Neural progenitor cell (in vitro differentiated cells): ENCODE data around the gene VRK3. TPM values are rescaled to one million over a fixed set of nuclear protein-coding genes. Genes with fewer than 3 reads are reported as not detected.

ENCODE experiments used
- DNase-seq: peaks from one replicate; pipeline ENCODE4 v3.0.0-alpha.2; 2016; ENCODE audit warnings: low spot score
- H2AFZ ChIP-seq: fragments of 200-600 bp; sonication (generic); replicated peaks from 2 replicates; pipeline ENCODE4 v1.6.1; 2016; ENCODE audit warnings: antibody characterized with exemption
- H3F3A ChIP-seq: fragments of 200-600 bp; sonication (generic); 2 replicates; pipeline ENCODE4 v1.6.1; 2016; ENCODE audit warnings: antibody characterized with exemption, low read depth
- H3K27ac ChIP-seq: fragments of 200-600 bp; sonication (generic); 2 replicates; pipeline ENCODE4 v1.5.1; 2016; ENCODE audit warnings: mild to moderate bottlenecking
- H3K27me3 ChIP-seq: fragments of 200-600 bp; sonication (generic); 2 replicates; pipeline ENCODE4 v1.6.1; 2016; ENCODE audit warnings: mild to moderate bottlenecking, moderate library complexity
- H3K36me3 ChIP-seq: fragments of 200-600 bp; sonication (generic); 2 replicates; pipeline ENCODE4 v1.5.1; 2016
- H3K4me1 ChIP-seq: fragments of 200-600 bp; sonication (generic); 2 replicates; pipeline ENCODE4 v1.6.1; 2016; ENCODE audit warnings: mixed run types
- H3K4me2 ChIP-seq: fragments of 200-600 bp; sonication (generic); 2 replicates; pipeline ENCODE4 v1.6.1; 2016
- H3K4me3 ChIP-seq: fragments of 200-600 bp; sonication (generic); 2 replicates; pipeline ENCODE4 v1.5.1; 2016
- H3K79me2 ChIP-seq: fragments of 200-600 bp; sonication (generic); 2 replicates; pipeline ENCODE4 v1.6.1; 2016; ENCODE audit warnings: low read depth
- H3K9ac ChIP-seq: fragments of 200-600 bp; sonication (generic); 2 replicates; pipeline ENCODE4 v1.6.1; 2016
- H3K9me3 ChIP-seq: fragments of 200-600 bp; sonication (generic); 2 replicates; pipeline ENCODE4 v1.5.1; 2016; ENCODE audit warnings: low read depth
- H4K20me1 ChIP-seq: fragments of 200-600 bp; sonication (generic); 2 replicates; pipeline ENCODE4 v1.6.1; 2016; ENCODE audit warnings: low read depth
- H3K27ac Mint-ChIP-seq: 3 replicates; pipeline ENCODE4 v1.8.0; 2021; ENCODE audit warnings: mixed read lengths
- H3K27me3 Mint-ChIP-seq: 2 replicates; pipeline ENCODE4 v1.8.0; 2022; ENCODE audit warnings: low read depth, mild to moderate bottlenecking, inconsistent platforms, moderate library complexity, mixed read lengths; ENCODE audit not compliant: insufficient read depth
- H3K36me3 Mint-ChIP-seq: 3 replicates; pipeline ENCODE4 v1.8.0; 2021; ENCODE audit warnings: mixed read lengths
- H3K4me1 Mint-ChIP-seq: 3 replicates; pipeline ENCODE4 v1.8.0; 2021; ENCODE audit warnings: mixed read lengths
- H3K4me3 Mint-ChIP-seq: 3 replicates; pipeline ENCODE4 v1.8.0; 2021; ENCODE audit warnings: mild to moderate bottlenecking, moderate library complexity, mixed read lengths
- H3K9me3 Mint-ChIP-seq: 3 replicates; pipeline ENCODE4 v1.8.0; 2020; ENCODE audit warnings: mixed read lengths
- EZH2 ChIP-seq: fragments of 200-600 bp; sonication (generic); IDR thresholded peaks from 2 replicates; pipeline ENCODE4 v1.6.1; 2017; ENCODE audit warnings: antibody characterized with exemption, mild to moderate bottlenecking, moderate library complexity
- EZH2phosphoT487 ChIP-seq: fragments of 200-600 bp; sonication (generic); IDR thresholded peaks from 2 replicates; pipeline ENCODE4 v1.6.1; 2017; ENCODE audit warnings: antibody characterized with exemption
- total RNA-seq: library from RNA; depleted of rRNA; stranded (reverse); fragments of >200 nt; gene quantifications from 2 replicates; pipeline ENCODE4 v1.2.3, GENCODE V29; 2015; ENCODE audit warnings: low replicate concordance
- TF ChIP-seq, protein P1 (sequence below): fragments of 200-600 bp; sonication (generic); IDR thresholded peaks from 2 replicates; pipeline ENCODE4 v1.5.1; 2017; ENCODE audit warnings: antibody characterized with exemption, mild to moderate bottlenecking

The VRK3 gene
- total RNA-seq, 1 donor from 2014 or later: 21.6 TPM

- no peak for DNase-seq
- Histone ChIP-seq H3K9ac (no peak overlapping the region), H3K4me2 (no peak overlapping the region), H3K27me3 (no peaks in the 10 kb centered on the region), H2AFZ (no peak overlapping the region), H3F3A (no peaks in the 10 kb centered on the region), H3K27ac (no peak overlapping the region), H3K4me3 (no peak overlapping the region), H3K9me3 (no peaks in the 10 kb centered on the region), H3K36me3 (no peaks in the 10 kb centered on the region), H3K4me1 (no peaks in the 10 kb centered on the region), H3K79me2 (no peaks in the 10 kb centered on the region), H4K20me1 (no peaks in the 10 kb centered on the region)
- Mint-ChIP-seq H3K9me3 (no peaks in the 10 kb centered on the region), H3K27ac (no peak overlapping the region), H3K4me3 (no peak overlapping the region), H3K4me1 (no peaks in the 10 kb centered on the region), H3K36me3 (peaks cover 11% of the 10 kb centered on the region), H3K27me3 (no peaks in the 10 kb centered on the region)
- TF ChIP-seq EZH2 (no peak), EZH2phosphoT487 (no peak)
- TF ChIP-seq, protein P1, sequence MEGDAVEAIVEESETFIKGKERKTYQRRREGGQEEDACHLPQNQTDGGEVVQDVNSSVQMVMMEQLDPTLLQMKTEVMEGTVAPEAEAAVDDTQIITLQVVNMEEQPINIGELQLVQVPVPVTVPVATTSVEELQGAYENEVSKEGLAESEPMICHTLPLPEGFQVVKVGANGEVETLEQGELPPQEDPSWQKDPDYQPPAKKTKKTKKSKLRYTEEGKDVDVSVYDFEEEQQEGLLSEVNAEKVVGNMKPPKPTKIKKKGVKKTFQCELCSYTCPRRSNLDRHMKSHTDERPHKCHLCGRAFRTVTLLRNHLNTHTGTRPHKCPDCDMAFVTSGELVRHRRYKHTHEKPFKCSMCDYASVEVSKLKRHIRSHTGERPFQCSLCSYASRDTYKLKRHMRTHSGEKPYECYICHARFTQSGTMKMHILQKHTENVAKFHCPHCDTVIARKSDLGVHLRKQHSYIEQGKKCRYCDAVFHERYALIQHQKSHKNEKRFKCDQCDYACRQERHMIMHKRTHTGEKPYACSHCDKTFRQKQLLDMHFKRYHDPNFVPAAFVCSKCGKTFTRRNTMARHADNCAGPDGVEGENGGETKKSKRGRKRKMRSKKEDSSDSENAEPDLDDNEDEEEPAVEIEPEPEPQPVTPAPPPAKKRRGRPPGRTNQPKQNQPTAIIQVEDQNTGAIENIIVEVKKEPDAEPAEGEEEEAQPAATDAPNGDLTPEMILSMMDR: no peak
Measured at GRCh38 chr19:50000038-50000840, 24.9 kb downstream of the VRK3 start.

DNA sequence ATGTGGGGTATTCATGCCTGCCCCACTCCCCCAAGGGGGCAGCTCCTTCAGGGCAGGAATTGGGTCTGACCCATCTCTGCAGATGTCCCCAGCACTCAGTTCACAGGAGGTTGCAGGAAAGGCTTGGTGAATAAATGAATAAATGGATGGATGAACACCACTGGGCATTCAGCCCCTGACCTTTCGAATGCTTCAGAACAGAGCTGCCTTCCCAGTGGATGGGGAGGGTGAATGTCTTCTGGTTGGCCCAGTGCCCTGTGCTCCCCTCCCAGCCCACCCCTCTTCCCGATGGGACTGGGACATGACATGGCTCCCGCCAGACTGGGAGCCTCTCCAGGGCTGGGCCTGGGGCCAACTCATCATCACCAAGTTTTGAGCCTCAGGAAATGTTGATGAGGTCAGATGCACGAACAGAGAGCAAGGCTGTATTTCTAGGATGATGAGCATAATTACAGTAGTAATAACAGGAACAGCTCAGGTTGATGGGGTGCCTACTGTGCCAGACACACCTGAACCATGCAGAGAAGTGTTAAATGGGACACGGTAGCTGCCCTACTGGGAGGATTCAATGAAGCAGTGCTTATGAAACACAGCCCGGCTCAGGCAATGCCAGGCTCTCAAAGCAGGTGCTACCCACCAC is 25.7 kb downstream of the VRK3 start:
- TF ChIP-seq EZH2 (no peak), EZH2phosphoT487 (no peak)
- TF ChIP-seq, protein P1: no peak
- H3K27me3 ChIP-seq: no peaks in the 10 kb centered on the region
- Mint-ChIP-seq H3K27me3 (no peaks in the 10 kb centered on the region), H3K4me3 (peak overlapping the region; percentile 24), H3K4me1 (no peaks in the 10 kb centered on the region), H3K27ac (no peak overlapping the region), H3K9me3 (no peaks in the 10 kb centered on the region), H3K36me3 (peaks cover 13% of the 10 kb centered on the region)
- DNase-seq: no peak
- H2AFZ ChIP-seq: no peak overlapping the region
- no peaks in the 10 kb centered on the region for H3K36me3 ChIP-seq
- H3F3A ChIP-seq: no peaks in the 10 kb centered on the region
- H3K79me2 ChIP-seq: no peaks in the 10 kb centered on the region
- no peaks in the 10 kb centered on the region for H3K9me3 ChIP-seq
- no peak overlapping the region for H3K27ac ChIP-seq
- H4K20me1 ChIP-seq: no peaks in the 10 kb centered on the region
- no peaks in the 10 kb centered on the region for H3K4me1 ChIP-seq
- no peak overlapping the region for H3K4me3 ChIP-seq
- no peak overlapping the region for H3K4me2 ChIP-seq
- no peak overlapping the region for H3K9ac ChIP-seq

GRCh38 chr19:49997709-49998108 is 27.5 kb downstream of the VRK3 start:
- Mint-ChIP-seq H3K4me1 (no peaks in the 10 kb centered on the region), H3K27me3 (no peaks in the 10 kb centered on the region), H3K4me3 (no peak overlapping the region), H3K9me3 (no peaks in the 10 kb centered on the region), H3K27ac (no peak overlapping the region), H3K36me3 (peaks cover 15% of the 10 kb centered on the region)
- no peak overlapping the region for H3K4me3 ChIP-seq
- H3K36me3 ChIP-seq: no peaks in the 10 kb centered on the region
- peak; percentile 60 for DNase-seq
- H3K9ac ChIP-seq: no peak overlapping the region
- no peaks in the 10 kb centered on the region for H3F3A ChIP-seq
- H3K4me2 ChIP-seq: no peak overlapping the region
- H3K4me1 ChIP-seq: no peaks in the 10 kb centered on the region
- no peaks in the 10 kb centered on the region for H4K20me1 ChIP-seq
- H3K9me3 ChIP-seq: no peaks in the 10 kb centered on the region
- H3K79me2 ChIP-seq: no peaks in the 10 kb centered on the region
- TF ChIP-seq EZH2 (no peak), EZH2phosphoT487 (no peak)
- TF ChIP-seq, protein P1: no peak
- H2AFZ ChIP-seq: no peak overlapping the region
- no peak overlapping the region for H3K27ac ChIP-seq
- H3K27me3 ChIP-seq: no peaks in the 10 kb centered on the region
